Measurements from ENCODE around the gene ITGB2. TPM values are rescaled to one million over a fixed set of nuclear protein-coding genes. Genes with fewer than 3 reads are reported as not detected.

ITGB2 gene
- total RNA-seq, 1 donor from 2014 or later: 292 TPM

- H3K9me3 Mint-ChIP-seq: no peaks in the 10 kb centered on the region
- no peak for DNase-seq (ENCODE audit: low spot score)
- H3K36me3 Mint-ChIP-seq (ENCODE audit: low read depth): peaks cover 33% of the 10 kb centered on the region
- intact Hi-C loops (cut with micrococcal nuclease): no loop called here
- peak overlapping the region; percentile 56 for H3K27ac Mint-ChIP-seq
- peak overlapping the region; percentile 91 for H3K4me3 Mint-ChIP-seq
- H3K4me1 Mint-ChIP-seq (ENCODE audit: low read depth): peaks cover 35% of the 10 kb centered on the region
- H3K27me3 Mint-ChIP-seq (ENCODE audit: insufficient read depth): no peaks in the 10 kb centered on the region
Observed at GRCh38 chr21:44942566-44942965, 21.9 kb upstream of the ITGB2 start.

- Mint-ChIP-seq H3K4me1 (ENCODE audit: low read depth) (peaks cover 35% of the 10 kb centered on the region), H3K27me3 (ENCODE audit: insufficient read depth) (no peaks in the 10 kb centered on the region), H3K36me3 (ENCODE audit: low read depth) (peaks cover 31% of the 10 kb centered on the region), H3K9me3 (no peaks in the 10 kb centered on the region), H3K4me3 (peak overlapping the region; percentile 91), H3K27ac (no peak overlapping the region)
- no peak for DNase-seq (ENCODE audit: low spot score)
- intact Hi-C loops (cut with micrococcal nuclease): no loop called here
Observed at GRCh38 chr21:44941567-44941966, 20.9 kb upstream of the ITGB2 start.

- H3K4me1 Mint-ChIP-seq (ENCODE audit: low read depth): peaks cover 35% of the 10 kb centered on the region
- peaks cover 27% of the 10 kb centered on the region for H3K36me3 Mint-ChIP-seq (ENCODE audit: low read depth)
- intact Hi-C loops (cut with micrococcal nuclease): no loop called here
- H3K9me3 Mint-ChIP-seq: no peaks in the 10 kb centered on the region
- DNase-seq (ENCODE audit: low spot score): no peak
- peak overlapping the region; percentile 91 for H3K4me3 Mint-ChIP-seq
- H3K27ac Mint-ChIP-seq: peak overlapping the region; percentile 66
- no peaks in the 10 kb centered on the region for H3K27me3 Mint-ChIP-seq (ENCODE audit: insufficient read depth)
Observed at GRCh38 chr21:44940116-44940631, 19.5 kb upstream of the ITGB2 start.

DNA sequence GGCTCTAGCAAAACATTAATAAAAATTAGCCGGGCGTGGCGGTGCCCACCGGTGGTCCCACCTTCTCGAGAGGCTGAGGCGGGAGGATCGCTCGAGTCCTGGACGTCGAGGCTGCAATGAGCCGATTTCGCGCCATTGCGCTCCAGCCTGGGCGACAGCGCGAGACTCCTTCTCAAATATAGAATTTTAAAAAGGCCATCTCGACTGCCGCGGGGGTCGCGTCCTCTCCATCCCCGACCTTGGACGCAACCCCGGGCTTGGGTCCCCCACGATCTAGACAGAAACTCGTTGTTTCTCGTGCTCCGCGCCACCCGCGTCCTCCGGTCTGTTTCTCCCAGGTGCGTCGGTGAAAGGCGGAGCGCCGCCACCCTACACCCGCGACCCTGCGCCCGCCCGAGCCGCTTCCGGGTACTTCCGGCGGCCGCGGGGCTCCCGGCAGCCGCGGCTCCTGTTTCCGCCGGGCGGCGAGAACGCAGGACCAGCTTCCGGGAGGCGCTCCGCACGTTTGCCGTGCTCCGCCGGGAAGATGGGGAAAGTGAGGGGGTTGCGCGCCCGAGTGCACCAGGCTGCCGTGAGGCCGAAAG, 18.9 kb upstream of the ITGB2 start, which contains the start of gene SLX9:
Gene SLX9, plus strand, starts transcription at position 498 of the 584 bp plus-strand sequence. Its CDS starts 29 bp downstream, at position 527.
- peak; percentile 78 for DNase-seq (ENCODE audit: low spot score)
- Mint-ChIP-seq H3K36me3 (ENCODE audit: low read depth) (peaks cover 24% of the 10 kb centered on the region), H3K27me3 (ENCODE audit: insufficient read depth) (no peaks in the 10 kb centered on the region), H3K4me3 (peak within 1 kb of the TSS; percentile 91), H3K9me3 (no peaks in the 10 kb centered on the region), H3K4me1 (ENCODE audit: low read depth) (peaks cover 35% of the 10 kb centered on the region), H3K27ac (peak within 1 kb of the TSS; percentile 77)
- intact Hi-C loops (cut with micrococcal nuclease): loop anchor here (1.0 to 2.0 kb wide), 2 partner anchors 19 to 65 kb away; partner anchors contain the start of gene ITGB2

- no peaks in the 10 kb centered on the region for H3K27me3 Mint-ChIP-seq (ENCODE audit: insufficient read depth)
- no peak for DNase-seq (ENCODE audit: low spot score)
- intact Hi-C loops (cut with micrococcal nuclease): loop anchor here (1.0 to 2.0 kb wide), 2 partner anchors 18 to 65 kb away; partner anchors contain the start of gene ITGB2
- peak overlapping the region; percentile 77 for H3K27ac Mint-ChIP-seq
- H3K4me3 Mint-ChIP-seq: peak overlapping the region; percentile 87
- peaks cover 20% of the 10 kb centered on the region for H3K36me3 Mint-ChIP-seq (ENCODE audit: low read depth)
- no peaks in the 10 kb centered on the region for H3K9me3 Mint-ChIP-seq
- H3K4me1 Mint-ChIP-seq (ENCODE audit: low read depth): peaks cover 35% of the 10 kb centered on the region
Observed at GRCh38 chr21:44938772-44939531, 18.3 kb upstream of the ITGB2 start.

DNA sequence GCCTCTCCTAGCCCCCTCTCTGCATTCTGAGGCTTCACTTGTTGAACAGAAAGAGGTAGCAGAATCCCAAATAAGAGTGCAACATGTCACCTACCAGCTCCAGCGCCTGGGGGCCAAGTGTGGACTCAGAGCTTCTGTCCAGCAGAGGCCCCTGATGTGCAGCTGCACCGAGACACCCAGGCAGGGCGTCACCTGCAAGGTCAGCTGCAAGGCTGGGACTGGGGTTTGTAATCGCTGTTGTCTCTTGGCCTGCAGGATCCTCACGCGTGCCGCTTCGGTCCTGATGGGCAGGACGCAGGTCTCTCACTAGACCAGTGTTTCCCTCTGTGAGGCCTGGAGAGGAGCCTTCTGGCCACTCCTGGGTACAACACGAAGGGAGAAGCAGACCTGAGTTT, 14.8 kb upstream of the ITGB2 start:
- peaks cover 5% of the 10 kb centered on the region for H3K36me3 Mint-ChIP-seq (ENCODE audit: low read depth)
- no peaks in the 10 kb centered on the region for H3K27me3 Mint-ChIP-seq (ENCODE audit: insufficient read depth)
- no peak for DNase-seq (ENCODE audit: low spot score)
- peaks cover 21% of the 10 kb centered on the region for H3K4me1 Mint-ChIP-seq (ENCODE audit: low read depth)
- no peaks in the 10 kb centered on the region for H3K9me3 Mint-ChIP-seq
- intact Hi-C loops (cut with micrococcal nuclease): no loop called here
- no peak overlapping the region for H3K27ac Mint-ChIP-seq
- H3K4me3 Mint-ChIP-seq: no peak overlapping the region

- Mint-ChIP-seq H3K36me3 (ENCODE audit: low read depth) (peaks cover 2% of the 10 kb centered on the region), H3K9me3 (no peaks in the 10 kb centered on the region), H3K27ac (no peak overlapping the region), H3K4me1 (ENCODE audit: low read depth) (peaks cover 26% of the 10 kb centered on the region), H3K4me3 (no peak overlapping the region), H3K27me3 (ENCODE audit: insufficient read depth) (no peaks in the 10 kb centered on the region)
- intact Hi-C loops (cut with micrococcal nuclease): no loop called here
- no peak for DNase-seq (ENCODE audit: low spot score)
Observed at GRCh38 chr21:44934797-44935532, 14.3 kb upstream of the ITGB2 start.

GRCh38 chr21:44934276-44934675, 13.6 kb upstream of the ITGB2 start:
- Mint-ChIP-seq H3K27ac (no peak overlapping the region), H3K4me1 (ENCODE audit: low read depth) (peaks cover 32% of the 10 kb centered on the region), H3K36me3 (ENCODE audit: low read depth) (peaks cover 5% of the 10 kb centered on the region), H3K9me3 (no peaks in the 10 kb centered on the region), H3K27me3 (ENCODE audit: insufficient read depth) (no peaks in the 10 kb centered on the region), H3K4me3 (no peak overlapping the region)
- intact Hi-C loops (cut with micrococcal nuclease): no loop called here
- no peak for DNase-seq (ENCODE audit: low spot score)

GRCh38 chr21:44933918-44934260, 13.2 kb upstream of the ITGB2 start:
- H3K27ac Mint-ChIP-seq: no peak overlapping the region
- peaks cover 5% of the 10 kb centered on the region for H3K36me3 Mint-ChIP-seq (ENCODE audit: low read depth)
- H3K4me1 Mint-ChIP-seq (ENCODE audit: low read depth): peaks cover 32% of the 10 kb centered on the region
- DNase-seq (ENCODE audit: low spot score): no peak
- no peaks in the 10 kb centered on the region for H3K9me3 Mint-ChIP-seq
- no peak overlapping the region for H3K4me3 Mint-ChIP-seq
- intact Hi-C loops (cut with micrococcal nuclease): loop anchor here (1.0 kb wide), 1 partner anchor 133 kb away; the partner anchor contains the start of gene UBE2G2
- no peaks in the 10 kb centered on the region for H3K27me3 Mint-ChIP-seq (ENCODE audit: insufficient read depth)

- H3K27ac Mint-ChIP-seq: no peak overlapping the region
- H3K4me1 Mint-ChIP-seq (ENCODE audit: low read depth): peaks cover 35% of the 10 kb centered on the region
- H3K9me3 Mint-ChIP-seq: no peaks in the 10 kb centered on the region
- peak overlapping the region; percentile 50 for H3K4me3 Mint-ChIP-seq
- intact Hi-C loops (cut with micrococcal nuclease): loop anchor here (1.0 kb wide), 1 partner anchor 132 kb away; the partner anchor contains the start of gene UBE2G2
- peaks cover 5% of the 10 kb centered on the region for H3K36me3 Mint-ChIP-seq (ENCODE audit: low read depth)
- no peaks in the 10 kb centered on the region for H3K27me3 Mint-ChIP-seq (ENCODE audit: insufficient read depth)
- DNase-seq (ENCODE audit: low spot score): no peak
Observed at GRCh38 chr21:44933199-44933917, 12.7 kb upstream of the ITGB2 start.

DNA sequence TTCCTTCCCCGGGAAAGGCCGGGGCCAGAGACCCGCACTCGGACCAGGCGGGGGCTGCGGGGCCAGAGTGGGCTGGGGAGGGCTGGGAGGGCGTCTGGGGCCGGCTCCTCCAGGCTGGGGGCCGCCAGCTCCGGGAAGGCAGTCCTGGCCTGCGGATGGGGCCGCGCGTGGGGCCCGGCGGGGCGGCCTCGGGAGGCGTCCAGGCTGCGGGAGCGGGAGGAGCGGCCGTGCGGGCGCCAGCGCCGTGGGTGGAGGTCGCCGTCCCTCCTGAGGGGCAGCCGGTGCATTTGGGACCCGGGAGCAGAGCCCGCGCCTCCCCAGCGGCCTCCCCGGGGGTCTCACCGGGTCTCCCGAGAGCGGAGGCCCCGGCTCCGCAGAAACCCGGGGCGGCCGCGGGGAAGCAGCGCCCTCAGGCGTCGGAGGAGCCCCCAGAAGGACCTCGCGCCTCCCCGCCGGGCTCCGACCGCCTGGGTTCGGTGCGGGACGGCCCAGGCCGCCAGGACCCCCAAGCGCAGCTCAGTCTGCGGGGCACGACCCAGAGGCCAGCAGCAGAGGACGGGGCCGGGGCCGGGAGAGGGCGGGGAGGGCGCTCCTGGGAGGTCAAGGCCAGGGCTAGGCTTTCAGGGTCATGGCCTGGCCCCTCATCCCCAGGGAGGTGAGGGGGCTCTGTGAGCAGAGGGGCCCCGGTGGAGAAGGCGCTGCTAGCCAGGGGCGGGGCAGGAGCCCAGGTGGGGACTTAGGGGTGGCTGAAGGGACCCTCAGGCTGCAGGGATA, 11.9 kb upstream of the ITGB2 start:
- no peak for DNase-seq (ENCODE audit: low spot score)
- Mint-ChIP-seq H3K27me3 (ENCODE audit: insufficient read depth) (no peaks in the 10 kb centered on the region), H3K9me3 (no peaks in the 10 kb centered on the region), H3K4me3 (peak overlapping the region; percentile 69), H3K4me1 (ENCODE audit: low read depth) (peaks cover 43% of the 10 kb centered on the region), H3K36me3 (ENCODE audit: low read depth) (peaks cover 5% of the 10 kb centered on the region), H3K27ac (no peak overlapping the region)
- intact Hi-C loops (cut with micrococcal nuclease): loop anchor here (1.0 kb wide), 2 partner anchors 40 to 131 kb away; partner anchors contain the start of gene UBE2G2
